PC-9 (cell line): ENCODE data around the gene FBN1. TPM values are rescaled to one million over a fixed set of nuclear protein-coding genes. Genes with fewer than 3 reads are reported as not detected.

Experiments used
- BruUV-seq: library from RNA; stranded (reverse); fragments of 400-500 nt; replicated peaks from 2 replicates; lab custom pipeline; 2021; lab: Mats Ljungman, UMichigan
- CTCF ChIA-PET: fragments of 300-600 bp; sonication (Branson Sonifier 250); formaldehyde crosslinking; loops from one replicate; lab custom pipeline; 2022; ENCODE audit warnings: antibody characterized with exemption; lab: Charles Lee
- POLR2A ChIA-PET: fragments of 300-600 bp; sonication (Branson Sonifier 250); formaldehyde crosslinking; loops from one replicate; lab custom pipeline; 2022; ENCODE audit warnings: antibody characterized with exemption; ENCODE audit not compliant: unreplicated experiment; lab: Charles Lee
- DNase-seq, 2 experiments: peaks; one replicate each; pipeline versions ENCODE4 v3.0.0 to v3.0.0-alpha.2; 2015 to 2022; ENCODE audit warnings: mixed read lengths in 1 of 2
- H2AFZ ChIP-seq: fragments of 200-600 bp; sonication (generic); 2 replicates; pipeline ENCODE4 v1.8.1; 2017; ENCODE audit warnings: antibody characterized with exemption
- H3F3A ChIP-seq: fragments of 200-600 bp; sonication (generic); 2 replicates; pipeline ENCODE4 v1.8.1; 2017; ENCODE audit warnings: antibody characterized with exemption, mild to moderate bottlenecking, low read depth; ENCODE audit not compliant: insufficient read depth
- H3K27ac ChIP-seq: fragments of 200-600 bp; sonication (generic); 2 replicates; pipeline ENCODE4 v1.6.1; 2016; ENCODE audit warnings: mixed run types
- H3K27me3 ChIP-seq: fragments of 200-600 bp; sonication (generic); 2 replicates; pipeline ENCODE4 v1.6.1; 2016; ENCODE audit warnings: low read depth, mixed run types; ENCODE audit not compliant: insufficient read depth
- H3K36me3 ChIP-seq: fragments of 200-600 bp; sonication (generic); 2 replicates; pipeline ENCODE4 v1.6.1; 2016; ENCODE audit warnings: low read depth, mixed run types
- H3K4me1 ChIP-seq: fragments of 200-600 bp; sonication (generic); replicated peaks from 2 replicates; pipeline ENCODE4 v1.6.1; 2016; ENCODE audit warnings: mixed run types; ENCODE audit not compliant: insufficient read depth
- H3K4me2 ChIP-seq: fragments of 200-600 bp; sonication (generic); 2 replicates; pipeline ENCODE4 v1.6.1; 2017; ENCODE audit warnings: mixed run types
- H3K4me3 ChIP-seq: fragments of 200-600 bp; sonication (generic); 2 replicates; pipeline ENCODE4 v1.6.1; 2016; ENCODE audit warnings: mixed run types
- H3K79me2 ChIP-seq: fragments of 200-600 bp; sonication (generic); 2 replicates; pipeline ENCODE4 v1.6.1; 2017; ENCODE audit warnings: low read depth, mixed run types
- H3K9me2 ChIP-seq: fragments of 200-600 bp; sonication (generic); 2 replicates; pipeline ENCODE4 v1.8.1; 2017; ENCODE audit warnings: mild to moderate bottlenecking; ENCODE audit not compliant: insufficient read depth
- H3K9me3 ChIP-seq: fragments of 200-600 bp; sonication (generic); 2 replicates; pipeline ENCODE4 v1.8.1; 2016; ENCODE audit warnings: low read depth; ENCODE audit not compliant: insufficient read depth
- H4K20me1 ChIP-seq: fragments of 200-600 bp; sonication (generic); 2 replicates; pipeline ENCODE4 v1.8.1; 2017; ENCODE audit not compliant: insufficient read depth
- EZH2 ChIP-seq: fragments of 200-600 bp; sonication (generic); IDR thresholded peaks from 2 replicates; pipeline ENCODE4 v1.8.0; 2017; ENCODE audit warnings: antibody characterized with exemption, low read depth
- intact Hi-C: fragments of 100-400 bp; cut with micrococcal nuclease; formaldehyde crosslinking; loops from one replicate; pipeline ENCODE4 v1.10.0; 2022; ENCODE audit not compliant: unreplicated experiment
- total RNA-seq: library from RNA; stranded (reverse); gene quantifications from 2 replicates; pipeline ENCODE4 v1.2.3, GENCODE V29; 2021
- TF ChIP-seq, protein P1 (sequence below): fragments of 200-600 bp; sonication (generic); conservative IDR thresholded peaks from 2 replicates; pipeline ENCODE4 v1.6.1; 2017; ENCODE audit warnings: mixed run types, antibody characterized with exemption, mild to moderate bottlenecking, moderate library complexity

FBN1 gene
- total RNA-seq, 1 experiment from 2014 or later: 1.3 TPM

DNA sequence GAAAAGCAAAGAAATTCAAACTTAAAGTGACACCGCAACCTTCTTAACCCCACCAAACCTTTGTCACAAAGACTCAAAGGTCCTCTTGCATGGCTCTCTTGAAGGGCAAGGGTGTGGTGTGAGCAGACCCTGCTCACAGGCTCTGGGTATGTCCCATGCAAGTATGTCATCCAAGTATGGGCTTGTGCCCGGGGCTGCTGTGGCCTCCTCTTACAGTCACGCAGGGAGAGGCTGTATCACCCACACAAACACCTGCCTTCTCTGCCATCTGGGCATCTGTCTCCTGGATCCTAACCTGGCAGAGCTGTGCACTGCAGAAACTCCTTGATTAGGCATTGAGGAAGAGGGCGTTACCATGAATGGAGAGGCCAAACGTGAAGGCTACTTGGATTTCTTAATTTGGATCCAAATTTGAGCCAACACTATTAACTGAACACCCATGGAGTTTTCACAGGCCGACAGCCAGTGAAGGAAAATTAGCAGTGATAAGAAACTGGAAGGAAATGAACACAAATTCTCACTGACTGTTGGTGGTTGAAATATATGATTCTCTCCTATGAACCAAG is 167.6 kb downstream of the FBN1 start:
- TF ChIP-seq, protein P1, sequence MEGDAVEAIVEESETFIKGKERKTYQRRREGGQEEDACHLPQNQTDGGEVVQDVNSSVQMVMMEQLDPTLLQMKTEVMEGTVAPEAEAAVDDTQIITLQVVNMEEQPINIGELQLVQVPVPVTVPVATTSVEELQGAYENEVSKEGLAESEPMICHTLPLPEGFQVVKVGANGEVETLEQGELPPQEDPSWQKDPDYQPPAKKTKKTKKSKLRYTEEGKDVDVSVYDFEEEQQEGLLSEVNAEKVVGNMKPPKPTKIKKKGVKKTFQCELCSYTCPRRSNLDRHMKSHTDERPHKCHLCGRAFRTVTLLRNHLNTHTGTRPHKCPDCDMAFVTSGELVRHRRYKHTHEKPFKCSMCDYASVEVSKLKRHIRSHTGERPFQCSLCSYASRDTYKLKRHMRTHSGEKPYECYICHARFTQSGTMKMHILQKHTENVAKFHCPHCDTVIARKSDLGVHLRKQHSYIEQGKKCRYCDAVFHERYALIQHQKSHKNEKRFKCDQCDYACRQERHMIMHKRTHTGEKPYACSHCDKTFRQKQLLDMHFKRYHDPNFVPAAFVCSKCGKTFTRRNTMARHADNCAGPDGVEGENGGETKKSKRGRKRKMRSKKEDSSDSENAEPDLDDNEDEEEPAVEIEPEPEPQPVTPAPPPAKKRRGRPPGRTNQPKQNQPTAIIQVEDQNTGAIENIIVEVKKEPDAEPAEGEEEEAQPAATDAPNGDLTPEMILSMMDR: no peak
- no peak for TF ChIP-seq EZH2
- BruUV-seq: no TSS peak

DNA sequence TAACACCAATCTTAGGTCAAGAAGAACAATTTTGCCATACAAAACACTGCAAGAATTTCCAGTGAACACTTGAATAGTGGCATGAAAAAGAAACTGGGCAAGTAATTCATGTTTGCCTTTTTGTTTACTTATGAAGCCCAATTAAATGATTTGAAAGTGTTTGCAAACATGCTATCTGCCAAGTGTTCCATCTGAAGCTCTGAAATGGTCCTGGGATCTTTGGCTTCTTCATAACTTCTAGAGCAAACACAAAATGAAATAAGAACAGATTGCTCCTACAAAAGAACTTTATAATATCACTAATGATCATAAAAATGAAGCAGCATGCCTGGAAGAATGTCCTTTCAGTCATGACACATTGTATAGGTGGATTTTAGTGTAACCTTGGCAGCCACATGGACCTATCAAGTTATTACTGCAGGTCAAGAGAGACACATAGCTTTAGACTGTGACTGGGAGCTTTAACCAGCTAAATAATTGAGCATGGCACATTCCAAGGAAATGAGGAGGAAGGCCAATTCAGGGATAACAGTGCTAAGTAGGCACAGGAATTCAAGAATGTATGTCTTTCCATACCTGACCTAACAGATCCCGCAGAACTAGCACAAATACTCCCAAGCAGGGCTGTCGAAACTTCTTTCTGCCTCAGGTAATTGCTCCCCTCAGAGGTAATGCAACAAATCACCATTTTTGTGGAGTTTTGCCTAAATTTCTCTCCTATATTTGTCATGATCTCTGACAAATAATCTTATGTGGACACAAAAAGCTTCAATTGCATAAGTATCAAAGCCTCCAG is 169.7 kb downstream of the FBN1 start:
- no peak overlapping the region for H3K4me2 ChIP-seq
- BruUV-seq: no TSS peak
- no peak overlapping the region for H3K4me3 ChIP-seq
- no peaks in the 10 kb centered on the region for H3F3A ChIP-seq
- H3K9me3 ChIP-seq: no peaks in the 10 kb centered on the region
- H3K79me2 ChIP-seq: no peaks in the 10 kb centered on the region
- TF ChIP-seq, protein P1: no peak
- no peak for TF ChIP-seq EZH2
- no peaks in the 10 kb centered on the region for H3K36me3 ChIP-seq
- CTCF ChIA-PET: no interaction called here
- no peak overlapping the region for H2AFZ ChIP-seq
- H3K9me2 ChIP-seq: no peaks in the 10 kb centered on the region
- H3K27ac ChIP-seq: no peak overlapping the region
- no peaks in the 10 kb centered on the region for H4K20me1 ChIP-seq
- H3K27me3 ChIP-seq: no peaks in the 10 kb centered on the region
- DNase-seq: no peak
- POLR2A ChIA-PET: interaction anchor here (0.6 kb wide), 1 partner anchor 80 kb away, joined by 5 read pairs; no protein-coding TSS in a partner anchor
- H3K4me1 ChIP-seq: peaks cover 7% of the 10 kb centered on the region
- intact Hi-C loops: no loop called here

More for the DNA sequence above, 167.6 kb downstream of the FBN1 start:
- H3K27me3 ChIP-seq: no peaks in the 10 kb centered on the region
- H4K20me1 ChIP-seq: no peaks in the 10 kb centered on the region
- DNase-seq: no peak
- CTCF ChIA-PET: no interaction called here
- H3K79me2 ChIP-seq: no peaks in the 10 kb centered on the region
- no peaks in the 10 kb centered on the region for H3F3A ChIP-seq
- no peak overlapping the region for H3K27ac ChIP-seq
- no peaks in the 10 kb centered on the region for H3K36me3 ChIP-seq
- H3K4me3 ChIP-seq: no peak overlapping the region
- no peak overlapping the region for H3K4me2 ChIP-seq
- H3K4me1 ChIP-seq: peaks cover 9% of the 10 kb centered on the region
- intact Hi-C loops: no loop called here
- H3K9me2 ChIP-seq: peaks cover 5% of the 10 kb centered on the region; the same call in 1 of the 2 replicates
- H2AFZ ChIP-seq: no peak overlapping the region
- POLR2A ChIA-PET: no interaction called here
- H3K9me3 ChIP-seq: no peaks in the 10 kb centered on the region

DNA sequence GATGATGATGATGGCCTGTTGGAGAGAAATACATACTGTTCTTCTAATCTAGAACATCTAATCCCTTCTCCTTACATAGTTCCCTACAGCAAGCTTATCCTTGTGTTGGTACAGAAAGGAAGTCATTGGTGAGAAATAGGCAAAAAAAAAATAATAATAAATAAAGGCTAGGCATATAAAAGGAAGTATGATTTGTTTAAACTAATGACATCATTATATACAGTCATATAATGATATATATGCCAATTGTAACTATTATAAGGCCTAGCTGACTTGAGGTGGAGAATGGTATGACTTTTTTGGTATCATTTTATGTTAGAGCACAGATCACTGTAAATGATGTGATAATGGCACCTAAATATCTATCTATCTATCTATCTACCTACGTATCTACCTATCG is 171.8 kb downstream of the FBN1 start:
- TF ChIP-seq, protein P1: no peak
- no peak for TF ChIP-seq EZH2
- no TSS peak for BruUV-seq
- Histone ChIP-seq H3K27me3 (no peaks in the 10 kb centered on the region), H3K4me2 (no peak overlapping the region), H3K4me1 (no peaks in the 10 kb centered on the region), H4K20me1 (no peaks in the 10 kb centered on the region), H3K9me3 (no peaks in the 10 kb centered on the region), H3F3A (no peaks in the 10 kb centered on the region), H2AFZ (no peak overlapping the region), H3K79me2 (no peaks in the 10 kb centered on the region), H3K27ac (no peak overlapping the region), H3K9me2 (no peaks in the 10 kb centered on the region), H3K4me3 (no peak overlapping the region), H3K36me3 (no peaks in the 10 kb centered on the region)
- DNase-seq: no peak
- ChIA-PET CTCF (no interaction called here), POLR2A (no interaction called here)
- intact Hi-C loops: no loop called here
